Mammary microvascular endothelial cell (primary cell): ENCODE measurements around the gene SYT17. TPM values are rescaled to one million over a fixed set of nuclear protein-coding genes. Genes with fewer than 3 reads are reported as not detected.

ENCODE experiments used
- total RNA-seq: library from RNA; depleted of rRNA; stranded (reverse); fragments of >200 nt; gene quantifications from 2 replicates; pipeline ENCODE4 v1.2.3, GENCODE V29; 2015

SYT17 gene, protein sequence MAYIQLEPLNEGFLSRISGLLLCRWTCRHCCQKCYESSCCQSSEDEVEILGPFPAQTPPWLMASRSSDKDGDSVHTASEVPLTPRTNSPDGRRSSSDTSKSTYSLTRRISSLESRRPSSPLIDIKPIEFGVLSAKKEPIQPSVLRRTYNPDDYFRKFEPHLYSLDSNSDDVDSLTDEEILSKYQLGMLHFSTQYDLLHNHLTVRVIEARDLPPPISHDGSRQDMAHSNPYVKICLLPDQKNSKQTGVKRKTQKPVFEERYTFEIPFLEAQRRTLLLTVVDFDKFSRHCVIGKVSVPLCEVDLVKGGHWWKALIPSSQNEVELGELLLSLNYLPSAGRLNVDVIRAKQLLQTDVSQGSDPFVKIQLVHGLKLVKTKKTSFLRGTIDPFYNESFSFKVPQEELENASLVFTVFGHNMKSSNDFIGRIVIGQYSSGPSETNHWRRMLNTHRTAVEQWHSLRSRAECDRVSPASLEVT
- 0.15 and 0.80 TPM in 2 replicates for total RNA-seq

DNA sequence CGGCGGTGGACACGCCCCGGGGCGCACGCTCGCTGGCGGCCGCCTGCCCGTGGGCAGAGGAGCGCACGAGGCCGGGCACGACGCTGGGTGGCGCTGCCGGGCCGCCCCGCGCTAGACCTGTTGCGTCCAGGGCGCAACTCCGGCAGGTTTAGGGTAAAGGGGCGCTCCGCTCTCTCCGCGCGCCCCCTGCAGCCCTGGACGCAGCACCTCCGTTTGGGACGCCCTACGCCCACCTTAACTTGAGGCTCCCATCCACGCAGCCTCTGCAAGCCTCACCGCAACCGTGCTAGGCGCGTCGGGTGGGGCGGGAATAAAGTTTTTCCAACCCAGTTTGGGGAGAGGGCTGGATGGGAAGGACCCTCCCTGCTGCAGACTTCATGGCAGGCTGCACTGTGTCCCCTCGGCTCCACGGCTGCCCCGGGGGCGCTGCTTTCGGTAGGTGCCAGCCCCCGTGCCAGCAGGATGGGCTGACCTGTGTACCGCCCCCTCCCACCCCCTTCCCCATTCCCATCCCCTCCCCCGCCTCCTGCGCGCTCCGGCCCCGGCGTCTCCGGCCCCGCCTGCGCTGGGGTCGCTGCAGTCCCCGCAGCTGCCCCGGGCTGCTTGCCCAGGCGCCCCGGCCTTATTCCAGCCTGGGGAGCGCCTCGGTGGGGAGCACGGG lies at the start of gene SYT17:
TSS of gene SYT17 (plus strand) at position 531 of the 661 bp plus-strand sequence. CDS start 407 bp downstream, outside the sequence.

DNA sequence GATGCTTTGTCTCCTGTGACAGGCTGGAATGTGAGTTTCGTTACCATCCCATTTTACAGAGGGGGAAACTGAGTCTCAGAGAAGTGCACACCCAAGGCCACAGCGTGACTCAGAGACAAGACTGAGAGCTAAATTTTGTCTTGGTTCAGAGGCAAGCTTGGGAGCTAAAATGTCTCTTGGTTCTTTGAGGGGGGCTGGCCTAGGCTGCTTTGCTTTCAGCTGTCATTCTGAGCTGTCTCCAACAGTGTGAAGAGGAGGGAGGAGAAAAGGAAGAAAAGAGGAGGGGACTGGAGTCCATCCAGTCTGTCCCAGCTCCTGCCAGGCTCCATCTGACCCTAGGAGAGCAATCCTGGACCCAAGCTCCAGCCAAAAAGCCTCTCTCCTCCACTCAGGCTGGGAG lies 117.4 kb downstream of the SYT17 start, which contains the start of gene CLEC19A:
TSS of gene CLEC19A (plus strand) at position 301 of the 400 bp plus-strand sequence. CDS start 121 bp downstream, outside the sequence.

Other genes with a start within 250 kb of the SYT17 start
- gene SMG1, start 241.8 kb upstream of the SYT17 start, total RNA-seq = 20.8 and 36.4 TPM in 2 replicates
- gene TMC7, start 184.3 kb upstream of the SYT17 start, total RNA-seq = 1.5 and 2.5 TPM in 2 replicates
- 9.6 and 15.7 TPM in 2 replicates for gene COQ7, start 100.6 kb upstream of the SYT17 start, total RNA-seq
- 29.0 and 30.9 TPM in 2 replicates for gene ITPRIPL2, start 54.3 kb upstream of the SYT17 start, total RNA-seq
- gene CLEC19A, start 117.5 kb downstream of the SYT17 start, total RNA-seq = not detected in 2 replicates
- gene TMC5, start 249.6 kb downstream of the SYT17 start, total RNA-seq = not detected in 2 replicates